ENCODE results near the gene CMC4.

Gene CMC4

GRCh38 chrX:155070663-155070974 lies 317 bp downstream of the CMC4 start:
- Mint-ChIP-seq H3K27ac (peak overlapping the region; percentile 58), H3K9me3 (peaks cover 34% of the 10 kb centered on the region)

DNA sequence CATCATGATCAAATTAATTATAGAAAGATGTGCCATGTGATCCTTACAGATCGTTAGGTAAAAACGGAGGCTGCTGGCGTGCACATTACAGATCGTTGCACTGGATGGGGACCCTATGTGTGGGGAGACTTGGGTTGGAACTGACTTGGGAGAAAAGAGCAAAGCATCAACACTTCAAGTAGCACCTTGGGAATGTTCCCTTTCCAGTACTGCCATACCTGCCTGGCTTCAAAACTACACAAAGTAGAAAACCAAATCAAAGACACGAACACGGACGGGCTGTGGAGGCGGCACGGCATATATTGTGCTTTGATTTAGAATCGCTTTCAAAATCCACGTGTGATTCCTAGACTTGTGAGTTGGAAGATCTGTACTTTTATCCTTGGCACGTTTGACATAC lies 898 bp downstream of the CMC4 start:
- H3K27ac Mint-ChIP-seq = no peak overlapping the region
- no peak for TF ChIP-seq CTCF (IDR thresholded peaks at IDR 0.05)
- peaks cover 43% of the 10 kb centered on the region for H3K4me1 Mint-ChIP-seq
- no peak for DNase-seq
- H3K27me3 Mint-ChIP-seq (ENCODE audit: low read depth, poor library complexity) = no peaks in the 10 kb centered on the region
- peaks cover 16% of the 10 kb centered on the region for H3K36me3 Mint-ChIP-seq (ENCODE audit: low read depth)
- H3K9me3 Mint-ChIP-seq = peaks cover 31% of the 10 kb centered on the region
- peak overlapping the region; percentile 82 for H3K4me3 Mint-ChIP-seq

More at GRCh38 chrX:155070663-155070974, 317 bp downstream of the CMC4 start:
- H3K4me3 Mint-ChIP-seq = peak overlapping the region; percentile 82
- DNase-seq = no peak
- H3K27me3 Mint-ChIP-seq (ENCODE audit: low read depth, poor library complexity) = no peaks in the 10 kb centered on the region
- peaks cover 43% of the 10 kb centered on the region for H3K4me1 Mint-ChIP-seq
- TF ChIP-seq CTCF (IDR thresholded peaks at IDR 0.05) = no peak
- H3K36me3 Mint-ChIP-seq (ENCODE audit: low read depth) = peaks cover 21% of the 10 kb centered on the region

- Mint-ChIP-seq H3K27me3 (ENCODE audit: low read depth, poor library complexity) (no peaks in the 10 kb centered on the region), H3K9me3 (peaks cover 31% of the 10 kb centered on the region), H3K4me3 (peak overlapping the region; percentile 82), H3K4me1 (peaks cover 42% of the 10 kb centered on the region), H3K36me3 (ENCODE audit: low read depth) (peaks cover 15% of the 10 kb centered on the region), H3K27ac (no peak overlapping the region)
- no peak for TF ChIP-seq CTCF (IDR thresholded peaks at IDR 0.05)
- DNase-seq = no peak
These were observed 1.5 kb downstream of the CMC4 start for GRCh38 chrX:155069414-155069813.

DNA sequence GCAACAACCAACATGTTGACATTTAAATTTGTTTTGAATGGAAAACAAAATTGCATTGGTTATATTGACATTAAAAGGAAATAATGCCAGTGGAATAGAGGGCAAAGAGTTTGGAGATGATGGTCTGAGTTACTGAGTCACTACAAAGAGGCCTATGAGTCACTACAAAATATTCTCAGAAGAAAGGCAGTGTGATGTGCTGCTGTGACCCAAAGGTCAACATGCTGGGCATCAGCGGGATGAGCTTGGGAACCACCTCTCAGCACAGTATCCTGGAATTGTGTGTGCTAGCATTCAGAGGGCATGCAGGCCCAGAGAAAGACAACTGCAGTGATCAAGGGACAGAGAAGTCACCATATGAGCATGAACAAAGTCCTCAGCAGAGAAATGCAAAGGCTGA lies 2.8 kb downstream of the CMC4 start:
- peak overlapping the region; percentile 52 for H3K4me3 Mint-ChIP-seq
- H3K9me3 Mint-ChIP-seq = peaks cover 22% of the 10 kb centered on the region
- peaks cover 30% of the 10 kb centered on the region for H3K4me1 Mint-ChIP-seq
- TF ChIP-seq CTCF (IDR thresholded peaks at IDR 0.05) = no peak
- no peak overlapping the region for H3K27ac Mint-ChIP-seq
- DNase-seq = no peak
- H3K36me3 Mint-ChIP-seq (ENCODE audit: low read depth) = peaks cover 4% of the 10 kb centered on the region
- H3K27me3 Mint-ChIP-seq (ENCODE audit: low read depth, poor library complexity) = no peaks in the 10 kb centered on the region

- DNase-seq = no peak
- Mint-ChIP-seq H3K4me3 (no peak overlapping the region), H3K36me3 (ENCODE audit: low read depth) (peaks cover 5% of the 10 kb centered on the region), H3K27me3 (ENCODE audit: low read depth, poor library complexity) (no peaks in the 10 kb centered on the region), H3K9me3 (peaks cover 13% of the 10 kb centered on the region), H3K4me1 (peaks cover 17% of the 10 kb centered on the region), H3K27ac (peak overlapping the region; percentile 20)
- TF ChIP-seq CTCF (IDR thresholded peaks at IDR 0.05) = no peak
These were observed 5.8 kb downstream of the CMC4 start for GRCh38 chrX:155065035-155065734.

- Mint-ChIP-seq H3K36me3 (ENCODE audit: low read depth) (peaks cover 5% of the 10 kb centered on the region), H3K9me3 (peaks cover 12% of the 10 kb centered on the region), H3K4me1 (peaks cover 8% of the 10 kb centered on the region), H3K4me3 (no peak overlapping the region), H3K27ac (no peak overlapping the region), H3K27me3 (ENCODE audit: low read depth, poor library complexity) (no peaks in the 10 kb centered on the region)
- no peak for TF ChIP-seq CTCF (IDR thresholded peaks at IDR 0.05)
- no peak for DNase-seq
These were observed 9.2 kb downstream of the CMC4 start for GRCh38 chrX:155061760-155062159.

All from nephron progenitor cell (in vitro differentiated cells).